CD4-positive, CD25-positive, alpha-beta regulatory T cell (primary cell): ENCODE measurements around the gene NEK7. TPM values are rescaled to one million over a fixed set of nuclear protein-coding genes. Genes with fewer than 3 reads are reported as not detected.

Experiments used
- ATAC-seq, 2 donors: fragments of 150-1000 bp; cut with Tn5 transposase; one replicate each; pipeline ENCODE4 v1.10.0; 2021; ENCODE audit warnings: low read depth in 2 of 2, moderate number of reproducible peaks in 2 of 2, moderate library complexity in 1 of 2
- DNase-seq, 3 donors: peaks; one replicate each; pipeline versions ENCODE4 v3.0.0 to v3.0.0-alpha.2; 2012 to 2022; ENCODE audit warnings: mixed read lengths in 1 of 3
- H3K27ac ChIP-seq: one replicate; pipeline ENCODE4 v1.7.0; 2013; ENCODE audit warnings: mild to moderate bottlenecking, low read length; ENCODE audit not compliant: insufficient read depth, poor library complexity, severe bottlenecking
- H3K27me3 ChIP-seq: one replicate; pipeline ENCODE4 v1.7.0; 2013; ENCODE audit warnings: low read length; ENCODE audit not compliant: control insufficient read depth, insufficient read depth
- H3K36me3 ChIP-seq: one replicate; pipeline ENCODE4 v1.7.0; 2013; ENCODE audit warnings: mild to moderate bottlenecking, low read length, moderate library complexity; ENCODE audit not compliant: control insufficient read depth, insufficient read depth
- H3K4me1 ChIP-seq: 2 replicates; pipeline ENCODE4 v1.7.0; 2013; ENCODE audit warnings: mild to moderate bottlenecking, low read length; ENCODE audit not compliant: insufficient read depth, control insufficient read depth, poor library complexity, severe bottlenecking
- H3K4me3 ChIP-seq: one replicate; pipeline ENCODE4 v1.7.0; 2013; ENCODE audit warnings: low read depth, mild to moderate bottlenecking, low read length, moderate library complexity
- H3K9me3 ChIP-seq, 2 experiments: 1 replicate in 1 of 2; 2 replicates in 1 of 2; pipeline ENCODE4 v1.7.0; 2013; ENCODE audit warnings: low read length in 2 of 2, mild to moderate bottlenecking in 1 of 2, moderate library complexity in 1 of 2; ENCODE audit not compliant: control insufficient read depth in 2 of 2
- H3K27ac Mint-ChIP-seq, 3 donors: one replicate each; pipeline ENCODE4 v1.8.0; 2020 to 2022; ENCODE audit warnings: mild to moderate bottlenecking in 3 of 3, mixed read lengths in 3 of 3, moderate library complexity in 2 of 3
- H3K27me3 Mint-ChIP-seq: one replicate; pipeline ENCODE4 v1.8.0; 2022; ENCODE audit warnings: mild to moderate bottlenecking, mixed read lengths
- H3K36me3 Mint-ChIP-seq: one replicate; pipeline ENCODE4 v1.8.0; 2020; ENCODE audit warnings: mixed read lengths
- H3K4me1 Mint-ChIP-seq, 4 donors: one replicate each; pipeline ENCODE4 v1.8.0; 2020 to 2022; ENCODE audit warnings: mixed read lengths in 4 of 4, mild to moderate bottlenecking in 1 of 4
- H3K4me3 Mint-ChIP-seq, 4 donors: one replicate each; pipeline ENCODE4 v1.8.0; 2020 to 2022; ENCODE audit warnings: mild to moderate bottlenecking in 4 of 4, mixed read lengths in 4 of 4, moderate library complexity in 3 of 4
- H3K9me3 Mint-ChIP-seq, 7 donors: one replicate each; pipeline ENCODE4 v1.8.0; 2020 to 2022; ENCODE audit warnings: mixed read lengths in 7 of 7, mild to moderate bottlenecking in 3 of 7, moderate library complexity in 2 of 7
- polyA plus RNA-seq, 4 donors: library from polyadenylated mRNA; unstranded; fragments of 300-500 nt; fragmentation: Illumina TruSeq; gene quantifications; one replicate each; pipeline ENCODE4 v1.2.3, GENCODE V29; 2021
- total RNA-seq: library from RNA; stranded (reverse); gene quantifications from one replicate; pipeline ENCODE4 v1.2.3, GENCODE V29; 2022

The NEK7 gene
- total and polyA plus RNA-seq, 5 donors from 2014 or later, result 37.7 to 61.3 (median 54.3) TPM

DNA sequence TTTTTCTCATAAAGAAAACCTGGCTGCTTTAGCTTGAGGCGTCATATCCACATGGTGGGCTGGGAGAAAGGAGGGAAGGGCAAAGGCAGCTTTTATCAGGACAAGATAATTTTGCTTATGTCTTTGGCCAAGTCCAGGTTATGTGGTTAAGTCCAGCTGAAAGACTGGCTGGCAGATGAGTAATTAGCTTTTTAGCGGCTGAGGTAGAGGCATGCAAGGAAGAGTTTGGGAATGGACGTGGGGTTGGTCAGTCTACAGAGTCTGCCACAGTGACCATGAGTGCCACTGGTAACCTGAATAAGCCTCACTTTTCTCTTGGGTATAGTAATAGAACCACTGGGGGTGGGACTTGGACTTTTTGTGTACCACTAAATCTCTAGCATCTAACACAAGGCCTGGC, 39.8 kb downstream of the NEK7 start:
- peaks cover 45 to 89% (median 67%) of the 10 kb centered on the region in 4 donors for H3K4me1 Mint-ChIP-seq
- no peaks in the 10 kb centered on the region for H3K27me3 Mint-ChIP-seq
- H3K27ac Mint-ChIP-seq, result no peak overlapping the region

GRCh38 chr1:198197285-198197684, 40.5 kb downstream of the NEK7 start:
- peak overlapping the region in 1 of 3 donors; percentile 87 for H3K27ac Mint-ChIP-seq
- ATAC-seq (no peak), DNase-seq (no peak)
- no peak overlapping the region for H3K4me3 Mint-ChIP-seq
- Histone ChIP-seq H3K9me3 (no peaks in the 10 kb centered on the region), H3K4me3 (no peak overlapping the region), H3K27ac (no peak overlapping the region), H3K36me3 (no peaks in the 10 kb centered on the region), H3K27me3 (no peaks in the 10 kb centered on the region), H3K4me1 (peaks cover 23% of the 10 kb centered on the region)
- H3K4me1 Mint-ChIP-seq, result peaks cover 48 to 90% (median 72%) of the 10 kb centered on the region in 4 donors
- no peaks in the 10 kb centered on the region for H3K9me3 Mint-ChIP-seq
- H3K27me3 Mint-ChIP-seq, result no peaks in the 10 kb centered on the region
- H3K36me3 Mint-ChIP-seq, result peaks cover 7% of the 10 kb centered on the region

More for the DNA sequence above, 39.8 kb downstream of the NEK7 start:
- H3K4me3 Mint-ChIP-seq, result peak overlapping the region in 1 of 4 donors; percentile 38
- H3K36me3 ChIP-seq, result no peaks in the 10 kb centered on the region
- DNase-seq, result no peak
- peaks cover 7% of the 10 kb centered on the region for H3K36me3 Mint-ChIP-seq
- no peaks in the 10 kb centered on the region for H3K9me3 ChIP-seq
- no peaks in the 10 kb centered on the region for H3K27me3 ChIP-seq
- no peak overlapping the region for H3K4me3 ChIP-seq
- ATAC-seq, result no peak
- peaks cover 26% of the 10 kb centered on the region for H3K4me1 ChIP-seq
- H3K9me3 Mint-ChIP-seq, result no peaks in the 10 kb centered on the region
- H3K27ac ChIP-seq, result no peak overlapping the region

DNA sequence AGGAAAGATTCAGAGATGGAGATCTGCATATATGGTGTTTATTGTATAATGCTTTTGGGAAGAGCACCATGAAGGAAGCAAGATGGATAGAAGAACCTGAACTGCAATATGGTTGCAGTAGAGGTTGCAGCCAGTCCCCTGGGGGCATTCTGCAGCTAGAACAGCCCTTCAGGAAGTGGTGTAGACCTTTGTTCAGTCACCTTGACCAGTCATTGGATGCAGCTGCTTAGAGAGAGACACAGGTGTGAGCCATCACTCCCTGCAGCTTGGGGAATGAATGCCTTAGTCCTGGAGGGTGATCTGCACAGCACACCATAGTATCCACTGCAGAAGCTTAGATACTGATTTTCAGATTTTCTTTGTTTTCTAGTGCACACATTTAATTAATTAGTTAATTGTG, 42.3 kb downstream of the NEK7 start:
- Mint-ChIP-seq H3K4me3 (peak overlapping the region in 1 of 4 donors; percentile 33), H3K27me3 (no peaks in the 10 kb centered on the region), H3K4me1 (peaks cover 54 to 88% (median 68%) of the 10 kb centered on the region in 4 donors), H3K27ac (peak overlapping the region in 2 of 3 donors; percentile 70 to 81), H3K36me3 (peaks cover 4% of the 10 kb centered on the region), H3K9me3 (no peaks in the 10 kb centered on the region)
- H3K9me3 ChIP-seq, result no peaks in the 10 kb centered on the region
- H3K27me3 ChIP-seq, result no peaks in the 10 kb centered on the region
- H3K36me3 ChIP-seq, result no peaks in the 10 kb centered on the region
- no peak overlapping the region for H3K4me3 ChIP-seq
- DNase-seq (no peak), ATAC-seq (no peak)
- H3K4me1 ChIP-seq, result peaks cover 32% of the 10 kb centered on the region
- H3K27ac ChIP-seq, result no peak overlapping the region

DNA sequence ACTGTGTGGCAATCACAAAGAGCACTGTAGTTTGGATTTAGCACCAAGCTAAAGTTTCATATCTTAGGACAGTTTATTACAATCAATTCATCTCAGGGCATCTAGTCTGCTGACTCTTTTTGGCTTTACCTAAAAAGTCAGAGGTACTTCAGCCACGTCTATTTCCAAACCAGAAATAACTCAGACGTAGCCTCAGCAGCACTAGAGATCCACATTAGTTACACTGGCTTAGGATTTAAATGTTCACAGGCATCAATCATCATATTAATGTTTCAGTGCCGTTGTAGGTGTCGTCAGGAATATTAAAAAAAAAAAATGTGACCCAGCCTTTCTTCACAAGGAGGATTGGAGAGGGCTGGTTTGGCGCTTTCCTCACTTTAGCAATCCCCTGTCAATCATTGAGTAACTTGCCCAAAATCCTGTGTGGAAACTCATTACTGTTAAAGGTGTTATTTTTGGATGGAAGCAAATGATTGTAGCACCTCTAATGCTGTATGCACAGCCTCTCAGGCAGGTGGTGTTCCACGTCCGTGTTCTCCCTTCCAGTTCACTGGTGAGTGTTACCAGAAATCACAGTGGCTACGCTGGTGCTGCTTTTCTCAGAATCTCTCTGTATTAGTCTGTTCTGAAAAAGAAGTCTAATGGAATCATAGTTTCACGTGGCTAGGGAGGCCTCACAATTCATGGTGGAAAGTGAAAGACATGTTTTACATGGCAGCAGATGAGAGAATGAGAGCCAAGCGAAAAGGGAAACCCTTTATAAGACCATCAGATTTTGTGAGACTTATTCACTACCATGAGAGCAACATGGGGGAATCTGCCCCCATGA, 45.4 kb downstream of the NEK7 start:
- Mint-ChIP-seq H3K4me1 (peaks cover 57 to 87% (median 68%) of the 10 kb centered on the region in 4 donors), H3K27me3 (no peaks in the 10 kb centered on the region), H3K27ac (peak overlapping the region in 2 of 3 donors; percentile 68 to 70), H3K36me3 (peaks cover 7% of the 10 kb centered on the region), H3K4me3 (peak overlapping the region; percentile 13 to 64 (median 34)), H3K9me3 (no peaks in the 10 kb centered on the region)
- peak overlapping the region; percentile 60 for H3K4me3 ChIP-seq
- no peak overlapping the region for H3K27ac ChIP-seq
- H3K4me1 ChIP-seq, result peaks cover 38% of the 10 kb centered on the region
- DNase-seq (peak in 1 of 3 donors; percentile 68), ATAC-seq (peak; percentile 45 to 58)
- no peaks in the 10 kb centered on the region for H3K36me3 ChIP-seq
- no peaks in the 10 kb centered on the region for H3K27me3 ChIP-seq
- no peaks in the 10 kb centered on the region for H3K9me3 ChIP-seq

DNA sequence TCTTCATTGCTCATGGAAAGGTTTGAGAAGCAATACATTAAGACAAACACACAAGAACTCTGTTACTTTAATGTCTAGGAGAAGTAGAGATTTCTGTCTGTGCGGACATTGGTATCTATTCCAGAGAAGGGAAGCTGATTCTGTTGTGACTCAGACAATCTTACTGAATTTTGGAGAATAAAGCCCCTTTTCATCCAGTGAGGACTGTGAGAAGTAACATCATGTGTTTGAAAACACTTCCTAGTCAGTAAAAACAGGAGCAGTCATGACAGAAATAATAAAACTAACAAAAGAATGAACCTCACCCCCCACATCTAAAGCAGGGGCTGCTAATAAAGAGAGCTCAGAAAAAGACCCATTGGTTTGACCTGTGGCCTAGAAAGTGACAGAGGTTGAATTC, 46.6 kb downstream of the NEK7 start:
- Histone ChIP-seq H3K4me1 (peaks cover 38% of the 10 kb centered on the region), H3K27me3 (no peaks in the 10 kb centered on the region), H3K27ac (peak overlapping the region; percentile 15), H3K36me3 (no peaks in the 10 kb centered on the region), H3K4me3 (peak overlapping the region; percentile 23), H3K9me3 (no peaks in the 10 kb centered on the region)
- Mint-ChIP-seq H3K4me1 (peaks cover 62 to 85% (median 76%) of the 10 kb centered on the region in 4 donors), H3K4me3 (peak overlapping the region in 2 of 4 donors; percentile 15 to 19), H3K27ac (peak overlapping the region in 1 of 3 donors; percentile 14), H3K9me3 (no peaks in the 10 kb centered on the region), H3K36me3 (peaks cover 7% of the 10 kb centered on the region), H3K27me3 (no peaks in the 10 kb centered on the region)
- ATAC-seq, result no peak
- no peak for DNase-seq

DNA sequence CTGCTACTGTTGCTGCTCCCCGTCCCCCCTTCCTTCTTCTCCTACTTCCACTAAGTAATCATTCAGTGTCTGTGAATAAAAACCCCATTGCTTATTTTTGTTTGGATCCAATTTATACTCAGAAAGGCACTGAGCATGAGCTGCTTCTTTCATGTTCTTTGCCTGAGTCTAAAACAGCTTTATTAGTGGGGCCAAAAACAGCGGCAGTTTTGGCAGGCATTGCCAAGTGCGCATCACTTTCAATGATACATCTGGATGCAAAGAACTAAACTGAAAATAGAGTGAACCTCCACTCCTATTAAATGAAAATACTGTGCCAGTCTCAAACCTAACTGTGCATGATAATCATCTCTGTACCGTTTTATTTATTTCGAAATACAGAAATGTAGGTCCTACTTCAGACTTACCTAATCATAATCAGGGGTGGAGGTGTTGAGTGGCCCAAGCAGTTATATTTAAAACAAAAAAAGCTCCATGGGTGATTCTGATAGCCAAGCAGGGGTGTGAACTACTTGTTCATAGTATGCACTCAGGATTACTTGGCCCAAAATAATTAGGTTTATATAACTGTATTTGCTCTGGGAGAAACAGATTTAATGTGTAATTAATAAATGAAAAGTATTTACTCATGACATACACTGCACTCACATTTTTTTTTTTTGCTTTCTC, 48.4 kb downstream of the NEK7 start:
- DNase-seq (no peak), ATAC-seq (no peak)
- Histone ChIP-seq H3K4me3 (no peak overlapping the region), H3K36me3 (no peaks in the 10 kb centered on the region), H3K27me3 (no peaks in the 10 kb centered on the region), H3K27ac (no peak overlapping the region), H3K9me3 (no peaks in the 10 kb centered on the region), H3K4me1 (peaks cover 30% of the 10 kb centered on the region)
- peak overlapping the region in 2 of 3 donors; percentile 38 to 79 for H3K27ac Mint-ChIP-seq
- peaks cover 47 to 73% (median 64%) of the 10 kb centered on the region in 4 donors for H3K4me1 Mint-ChIP-seq
- H3K9me3 Mint-ChIP-seq, result no peaks in the 10 kb centered on the region
- H3K4me3 Mint-ChIP-seq, result peak overlapping the region in 2 of 4 donors; percentile 32 to 63
- peaks cover 3% of the 10 kb centered on the region for H3K36me3 Mint-ChIP-seq
- no peaks in the 10 kb centered on the region for H3K27me3 Mint-ChIP-seq

DNA sequence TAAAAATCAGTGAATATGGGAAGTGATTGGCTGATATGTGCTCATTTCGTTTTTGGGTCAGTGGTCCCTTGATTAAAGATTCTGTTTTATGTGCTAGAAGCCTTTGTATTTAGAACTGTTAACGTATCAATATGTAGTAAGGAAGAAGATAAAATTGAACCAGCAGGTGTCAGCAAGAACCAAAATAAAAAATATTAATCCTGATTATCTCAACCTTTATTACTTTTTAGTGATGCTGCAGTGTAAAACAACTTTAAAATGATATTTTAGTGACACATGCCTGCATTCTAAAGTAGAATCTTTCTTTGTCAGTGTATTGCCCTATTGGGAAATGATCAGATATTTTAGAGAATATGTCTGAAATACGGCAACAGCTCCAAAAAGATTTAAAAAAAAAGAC, 49.5 kb downstream of the NEK7 start:
- ATAC-seq (no peak), DNase-seq (no peak)
- Histone ChIP-seq H3K4me3 (no peak overlapping the region), H3K36me3 (no peaks in the 10 kb centered on the region), H3K9me3 (no peaks in the 10 kb centered on the region), H3K27me3 (no peaks in the 10 kb centered on the region), H3K4me1 (peaks cover 30% of the 10 kb centered on the region), H3K27ac (no peak overlapping the region)
- H3K36me3 Mint-ChIP-seq, result peaks cover 3% of the 10 kb centered on the region
- peaks cover 39 to 62% (median 54%) of the 10 kb centered on the region in 4 donors for H3K4me1 Mint-ChIP-seq
- peak overlapping the region in 1 of 4 donors; percentile 48 for H3K4me3 Mint-ChIP-seq
- no peaks in the 10 kb centered on the region for H3K9me3 Mint-ChIP-seq
- H3K27me3 Mint-ChIP-seq, result no peaks in the 10 kb centered on the region
- peak overlapping the region in 1 of 3 donors; percentile 47 for H3K27ac Mint-ChIP-seq
